CD14-positive monocyte (primary cell): ENCODE measurements around the gene RPTOR. TPM values are rescaled to one million over a fixed set of nuclear protein-coding genes. Genes with fewer than 3 reads are reported as not detected.

Experiments used
- DNase-seq, 3 donors: peaks; one replicate each; pipeline ENCODE4 v3.0.0-alpha.2; 2011 to 2022
- H2AFZ ChIP-seq: 2 replicates; pipeline ENCODE4 v1.6.0; 2012; ENCODE audit warnings: mild to moderate bottlenecking, low read depth, low read length, inconsistent platforms; ENCODE audit not compliant: insufficient read depth, poor library complexity, severe bottlenecking
- H3K27ac ChIP-seq, 2 donors: 1 replicate in 1 of 2; 2 replicates in 1 of 2; pipeline ENCODE4 v1.5.1; 2012 to 2013; ENCODE audit warnings: low read length in 2 of 2, control low read depth in 1 of 2, inconsistent platforms in 1 of 2, low read depth in 1 of 2, mild to moderate bottlenecking in 1 of 2
- H3K27me3 ChIP-seq, 2 donors: one replicate each; pipeline versions ENCODE4 v1.6.0 to v1.6.1; 2011 to 2013; ENCODE audit warnings: low read length in 2 of 2; ENCODE audit not compliant: control insufficient read depth in 2 of 2, insufficient read depth in 2 of 2
- H3K36me3 ChIP-seq, 2 donors: replicated peaks in 1 of 2; 1 replicate in 1 of 2; 2 replicates in 1 of 2; pipeline versions ENCODE4 v1.5.1 to v1.6.1; 2012 to 2013; ENCODE audit warnings: low read length in 2 of 2, control low read depth in 1 of 2, inconsistent platforms in 1 of 2, mild to moderate bottlenecking in 1 of 2; ENCODE audit not compliant: insufficient read depth in 2 of 2, control insufficient read depth in 1 of 2
- H3K4me1 ChIP-seq, 2 donors: 1 replicate in 1 of 2; 2 replicates in 1 of 2; pipeline versions ENCODE4 v1.5.1 to v1.6.1; 2012 to 2013; ENCODE audit warnings: low read length in 2 of 2, control low read depth in 1 of 2, inconsistent platforms in 1 of 2, mild to moderate bottlenecking in 1 of 2, moderate library complexity in 1 of 2; ENCODE audit not compliant: insufficient read depth in 2 of 2, control insufficient read depth in 1 of 2
- H3K4me2 ChIP-seq: replicated peaks from 2 replicates; pipeline ENCODE3; 2012; ENCODE audit warnings: low read length, moderate library complexity, mild to moderate bottlenecking; ENCODE audit not compliant: poor library complexity, severe bottlenecking; ENCODE audit errors: extremely low read depth
- H3K4me3 ChIP-seq, 3 experiments: fragments of 200-600 bp in 1 of 3; sonication (generic) in 1 of 3; replicated peaks in 1 of 3; 1 replicate in 2 of 3; 2 replicates in 1 of 3; pipeline ENCODE4 v1.5.1; 2011 to 2013; ENCODE audit warnings: low read length in 3 of 3, mild to moderate bottlenecking in 3 of 3, control low read depth in 2 of 3, low read depth in 2 of 3, inconsistent platforms in 1 of 3, moderate library complexity in 1 of 3
- H3K79me2 ChIP-seq: 2 replicates; pipeline ENCODE4 v1.6.0; 2012; ENCODE audit warnings: mild to moderate bottlenecking, control low read depth, inconsistent platforms, low read length, moderate library complexity; ENCODE audit not compliant: insufficient read depth
- H3K9ac ChIP-seq: 2 replicates; pipeline ENCODE4 v1.6.0; 2017; ENCODE audit warnings: low read length, mild to moderate bottlenecking; ENCODE audit not compliant: insufficient read depth, poor library complexity, severe bottlenecking
- H3K9me3 ChIP-seq, 2 donors: replicated peaks in 1 of 2; 1 replicate in 1 of 2; 2 replicates in 1 of 2; pipeline versions ENCODE4 v1.5.1 to v1.6.1; 2012 to 2013; ENCODE audit warnings: low read length in 2 of 2, control low read depth in 1 of 2; ENCODE audit not compliant: control insufficient read depth in 1 of 2, insufficient read depth in 1 of 2
- H4K20me1 ChIP-seq: 2 replicates; pipeline ENCODE4 v1.6.0; 2012; ENCODE audit warnings: mild to moderate bottlenecking, low read length, control low read depth, moderate library complexity; ENCODE audit not compliant: insufficient read depth
- H3K27ac Mint-ChIP-seq, 7 donors: one replicate each; pipeline ENCODE4 v1.8.0; 2020; ENCODE audit warnings: mild to moderate bottlenecking in 7 of 7, mixed read lengths in 7 of 7, moderate library complexity in 6 of 7, inconsistent platforms in 2 of 7
- H3K27me3 Mint-ChIP-seq, 3 donors: one replicate each; pipeline ENCODE4 v1.8.0; 2021 to 2022; ENCODE audit warnings: low read depth in 3 of 3, mild to moderate bottlenecking in 3 of 3, mixed read lengths in 3 of 3, moderate library complexity in 3 of 3, inconsistent platforms in 1 of 3
- H3K36me3 Mint-ChIP-seq, 2 donors: one replicate each; pipeline ENCODE4 v1.8.0; 2020; ENCODE audit warnings: mixed read lengths in 2 of 2, inconsistent platforms in 1 of 2, mild to moderate bottlenecking in 1 of 2
- H3K4me1 Mint-ChIP-seq: one replicate; pipeline ENCODE4 v1.8.0; 2020; ENCODE audit warnings: mild to moderate bottlenecking, mixed read lengths
- H3K4me3 Mint-ChIP-seq, 2 donors: one replicate each; pipeline ENCODE4 v1.8.0; 2020; ENCODE audit warnings: mild to moderate bottlenecking in 2 of 2, mixed read lengths in 2 of 2, moderate library complexity in 1 of 2
- H3K9me3 Mint-ChIP-seq, 7 donors: one replicate each; pipeline ENCODE4 v1.8.0; 2020 to 2022; ENCODE audit warnings: mixed read lengths in 7 of 7, mild to moderate bottlenecking in 6 of 7, moderate library complexity in 6 of 7, inconsistent platforms in 2 of 7
- CTCF ChIP-seq: fragments of 200-600 bp; IDR thresholded peaks from one replicate; pipeline ENCODE4 v1.8.0; 2022; ENCODE audit warnings: antibody characterized with exemption, mild to moderate bottlenecking
- WGBS: methylation state at CpG from one replicate; pipeline ENCODE4 v1.1.5; 2013; ENCODE audit warnings: missing lambda C conversion rate; ENCODE audit not compliant: insufficient coverage; 5-methylcytosine and 5-hydroxymethylcytosine counted together
- intact Hi-C, 2 donors: fragments of 100-400 bp; cut with micrococcal nuclease; formaldehyde crosslinking; loops; one replicate each; pipeline versions ENCODE4 v1.15.0 to v1.15.1; 2023
- polyA plus RNA-seq, 3 donors: library from polyadenylated mRNA; depleted of rRNA in 1 of 3; unstranded in 2 of 3; stranded (reverse) in 1 of 3; fragments of 300-500 nt in 2 of 3; fragments of >200 nt in 1 of 3; fragmentation: Illumina TruSeq in 2 of 3; gene quantifications; 1 replicate in 2 of 3; 2 replicates in 1 of 3; pipeline ENCODE4 v1.2.3, GENCODE V29; 2012 to 2021

The RPTOR gene
- polyA plus RNA-seq, 3 donors, result 1.1 to 8.7 (median 2.6) TPM

GRCh38 chr17:80837711-80838110 lies 293.1 kb downstream of the RPTOR start:
- no peak for DNase-seq
- H3K4me2 ChIP-seq, result no peak overlapping the region
- no peaks in the 10 kb centered on the region for H4K20me1 ChIP-seq
- no peaks in the 10 kb centered on the region for H3K79me2 ChIP-seq
- H3K36me3 ChIP-seq, result peaks cover 8 to 18% of the 10 kb centered on the region in 2 donors
- no peak overlapping the region for H3K4me3 ChIP-seq
- TF ChIP-seq CTCF, result no peak
- no peak overlapping the region for H3K27ac ChIP-seq
- intact Hi-C loops, result no loop called here
- no peak overlapping the region for H2AFZ ChIP-seq
- no peaks in the 10 kb centered on the region for H3K9me3 Mint-ChIP-seq
- no peaks in the 10 kb centered on the region for H3K27me3 Mint-ChIP-seq
- H3K4me3 Mint-ChIP-seq, result no peak overlapping the region
- H3K27me3 ChIP-seq, result no peaks in the 10 kb centered on the region
- no peaks in the 10 kb centered on the region for H3K9me3 ChIP-seq
- H3K27ac Mint-ChIP-seq, result peak overlapping the region in 1 of 7 donors; percentile 56
- WGBS, result over 99% methylated on average over 18 of the region's 18 CpGs
- peaks cover 19 to 22% of the 10 kb centered on the region in 2 donors for H3K36me3 Mint-ChIP-seq
- peaks cover 6 to 7% of the 10 kb centered on the region in 2 donors for H3K4me1 ChIP-seq
- no peak overlapping the region for H3K9ac ChIP-seq
- H3K4me1 Mint-ChIP-seq, result peaks cover 9% of the 10 kb centered on the region

GRCh38 chr17:80838311-80839025 lies 293.8 kb downstream of the RPTOR start:
- Histone ChIP-seq H4K20me1 (no peaks in the 10 kb centered on the region), H3K4me1 (peaks cover 2 to 3% of the 10 kb centered on the region in 2 donors), H3K27ac (no peak overlapping the region), H3K9ac (no peak overlapping the region), H3K36me3 (peaks cover 8 to 18% of the 10 kb centered on the region in 2 donors), H3K4me3 (no peak overlapping the region), H3K4me2 (no peak overlapping the region), H3K79me2 (no peaks in the 10 kb centered on the region), H3K27me3 (no peaks in the 10 kb centered on the region), H2AFZ (no peak overlapping the region), H3K9me3 (no peaks in the 10 kb centered on the region)
- peaks cover 2% of the 10 kb centered on the region for H3K4me1 Mint-ChIP-seq
- peaks cover 19 to 24% of the 10 kb centered on the region in 2 donors for H3K36me3 Mint-ChIP-seq
- no peaks in the 10 kb centered on the region for H3K9me3 Mint-ChIP-seq
- TF ChIP-seq CTCF, result no peak
- no peak for DNase-seq
- intact Hi-C loops, result no loop called here
- 97% methylated on average over 28 of the region's 30 CpGs for WGBS
- H3K27me3 Mint-ChIP-seq, result no peaks in the 10 kb centered on the region
- H3K27ac Mint-ChIP-seq, result peak overlapping the region in 2 of 7 donors; percentile 57 to 76
- H3K4me3 Mint-ChIP-seq, result no peak overlapping the region
